Measurements from ENCODE around the gene ENOX1. TPM values are rescaled to one million over a fixed set of nuclear protein-coding genes. Genes with fewer than 3 reads are reported as not detected.
A peak's percentile ranks its signal among the peaks of the same experiment; 100 is the strongest.

ENOX1 gene
- total RNA-seq, 1 donor from 2014 or later, result 0.71 TPM

- Histone ChIP-seq H3K27me3 (ENCODE audit: control insufficient read depth, insufficient read depth, low read length) (no peaks in the 10 kb centered on the region), H3K36me3 (ENCODE audit: control insufficient read depth, insufficient read depth, low read length) (no peaks in the 10 kb centered on the region), H3K4me3 (ENCODE audit: low read depth, low read length) (no peak overlapping the region)
- peak; percentile 86 for DNase-seq (ENCODE audit: low read depth)
- no peak for TF ChIP-seq CTCF (IDR thresholded peaks at IDR 0.05; ENCODE audit: insufficient read depth, low read length, poor library complexity, severe bottlenecking)
These were observed 478.8 kb downstream of the ENOX1 start for GRCh38 chr13:43307921-43308433.

GRCh38 chr13:43307221-43307920, 479.4 kb downstream of the ENOX1 start:
- Histone ChIP-seq H3K36me3 (ENCODE audit: control insufficient read depth, insufficient read depth, low read length) (no peaks in the 10 kb centered on the region), H3K4me3 (ENCODE audit: low read depth, low read length) (no peak overlapping the region), H3K27me3 (ENCODE audit: control insufficient read depth, insufficient read depth, low read length) (no peaks in the 10 kb centered on the region)
- no peak for DNase-seq (ENCODE audit: low read depth)
- no peak for TF ChIP-seq CTCF (IDR thresholded peaks at IDR 0.05; ENCODE audit: insufficient read depth, low read length, poor library complexity, severe bottlenecking)

- Histone ChIP-seq H3K36me3 (ENCODE audit: control insufficient read depth, insufficient read depth, low read length) (no peaks in the 10 kb centered on the region), H3K27me3 (ENCODE audit: control insufficient read depth, insufficient read depth, low read length) (no peaks in the 10 kb centered on the region), H3K4me3 (ENCODE audit: low read depth, low read length) (no peak overlapping the region)
- no peak for TF ChIP-seq CTCF (IDR thresholded peaks at IDR 0.05; ENCODE audit: insufficient read depth, low read length, poor library complexity, severe bottlenecking)
- DNase-seq (ENCODE audit: low read depth), result no peak
These were observed 480.4 kb downstream of the ENOX1 start for GRCh38 chr13:43306372-43306771.

- no peak for TF ChIP-seq CTCF (IDR thresholded peaks at IDR 0.05; ENCODE audit: insufficient read depth, low read length, poor library complexity, severe bottlenecking)
- Histone ChIP-seq H3K27me3 (ENCODE audit: control insufficient read depth, insufficient read depth, low read length) (no peaks in the 10 kb centered on the region), H3K36me3 (ENCODE audit: control insufficient read depth, insufficient read depth, low read length) (no peaks in the 10 kb centered on the region), H3K4me3 (ENCODE audit: low read depth, low read length) (no peak overlapping the region)
- DNase-seq (ENCODE audit: low read depth), result no peak
These were observed 481.4 kb downstream of the ENOX1 start for GRCh38 chr13:43305416-43305815.

- DNase-seq (ENCODE audit: low read depth), result no peak
- no peaks in the 10 kb centered on the region for H3K36me3 ChIP-seq (ENCODE audit: control insufficient read depth, insufficient read depth, low read length)
- TF ChIP-seq CTCF (IDR thresholded peaks at IDR 0.05; ENCODE audit: insufficient read depth, low read length, poor library complexity, severe bottlenecking), result no peak
- H3K4me3 ChIP-seq (ENCODE audit: low read depth, low read length), result no peak overlapping the region
- H3K27me3 ChIP-seq (ENCODE audit: control insufficient read depth, insufficient read depth, low read length), result no peaks in the 10 kb centered on the region
These were observed 481.8 kb downstream of the ENOX1 start for GRCh38 chr13:43304945-43305344.

- no peak for TF ChIP-seq CTCF (IDR thresholded peaks at IDR 0.05; ENCODE audit: insufficient read depth, low read length, poor library complexity, severe bottlenecking)
- DNase-seq (ENCODE audit: low read depth), result no peak
- no peaks in the 10 kb centered on the region for H3K36me3 ChIP-seq (ENCODE audit: control insufficient read depth, insufficient read depth, low read length)
- no peaks in the 10 kb centered on the region for H3K27me3 ChIP-seq (ENCODE audit: control insufficient read depth, insufficient read depth, low read length)
- H3K4me3 ChIP-seq (ENCODE audit: low read depth, low read length), result no peak overlapping the region
These were observed 482.3 kb downstream of the ENOX1 start for GRCh38 chr13:43304449-43304848.

Data from kidney epithelial cell (primary cell).